Loucy (cell line): ENCODE measurements around the gene TNIP1.

Experiments used
- CTCF ChIP-seq: fragments of 200-600 bp; sonication (generic); conservative IDR thresholded peaks from 2 replicates; pipeline ENCODE4 v1.5.1; 2014; ENCODE audit warnings: mild to moderate bottlenecking, antibody characterized with exemption, low read length
- EZH2phosphoT487 ChIP-seq: fragments of 200-600 bp; IDR thresholded peaks from 2 replicates; pipeline ENCODE4 v1.6.1; 2018; ENCODE audit warnings: antibody characterized with exemption, mild to moderate bottlenecking, moderate library complexity, borderline replicate concordance

GRCh38 chr5:151058891-151059489 is 21.8 kb downstream of the TNIP1 start:
- TF ChIP-seq CTCF (no peak), EZH2phosphoT487 (no peak)
